ENCODE measurements around the gene KLRF2.

KLRF2 gene

DNA sequence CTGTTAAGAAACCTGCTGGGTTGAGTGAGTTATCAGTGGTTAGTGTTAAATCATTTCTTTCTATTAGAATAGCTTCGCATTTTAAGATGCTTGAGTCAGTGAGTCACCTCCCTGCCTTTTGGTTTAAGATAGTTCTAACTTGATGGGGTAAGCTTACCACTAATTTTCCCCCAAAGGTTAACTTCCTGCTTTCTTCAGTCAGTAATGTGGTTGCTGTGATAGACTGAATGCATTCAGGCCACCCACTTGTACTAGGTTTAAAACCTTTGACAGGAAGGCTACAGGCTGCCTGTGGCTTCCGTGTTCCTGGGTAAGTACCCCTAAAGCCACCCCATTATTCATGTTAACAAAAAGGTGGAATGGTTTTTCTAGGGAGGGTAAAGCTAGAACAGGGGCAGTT is 25.6 kb downstream of the KLRF2 start:
- H3K4me2 ChIP-seq (ENCODE audit: low read depth, low read length, poor library complexity, severe bottlenecking) = peak overlapping the region; percentile 41
- TF ChIP-seq, protein P1, sequence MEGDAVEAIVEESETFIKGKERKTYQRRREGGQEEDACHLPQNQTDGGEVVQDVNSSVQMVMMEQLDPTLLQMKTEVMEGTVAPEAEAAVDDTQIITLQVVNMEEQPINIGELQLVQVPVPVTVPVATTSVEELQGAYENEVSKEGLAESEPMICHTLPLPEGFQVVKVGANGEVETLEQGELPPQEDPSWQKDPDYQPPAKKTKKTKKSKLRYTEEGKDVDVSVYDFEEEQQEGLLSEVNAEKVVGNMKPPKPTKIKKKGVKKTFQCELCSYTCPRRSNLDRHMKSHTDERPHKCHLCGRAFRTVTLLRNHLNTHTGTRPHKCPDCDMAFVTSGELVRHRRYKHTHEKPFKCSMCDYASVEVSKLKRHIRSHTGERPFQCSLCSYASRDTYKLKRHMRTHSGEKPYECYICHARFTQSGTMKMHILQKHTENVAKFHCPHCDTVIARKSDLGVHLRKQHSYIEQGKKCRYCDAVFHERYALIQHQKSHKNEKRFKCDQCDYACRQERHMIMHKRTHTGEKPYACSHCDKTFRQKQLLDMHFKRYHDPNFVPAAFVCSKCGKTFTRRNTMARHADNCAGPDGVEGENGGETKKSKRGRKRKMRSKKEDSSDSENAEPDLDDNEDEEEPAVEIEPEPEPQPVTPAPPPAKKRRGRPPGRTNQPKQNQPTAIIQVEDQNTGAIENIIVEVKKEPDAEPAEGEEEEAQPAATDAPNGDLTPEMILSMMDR (conservative IDR thresholded peaks at IDR 0.05; ENCODE audit: low read length) = no peak
- TF ChIP-seq EZH2phosphoT487 (IDR thresholded peaks at IDR 0.05; ENCODE audit: borderline replicate concordance) = no peak

DNA sequence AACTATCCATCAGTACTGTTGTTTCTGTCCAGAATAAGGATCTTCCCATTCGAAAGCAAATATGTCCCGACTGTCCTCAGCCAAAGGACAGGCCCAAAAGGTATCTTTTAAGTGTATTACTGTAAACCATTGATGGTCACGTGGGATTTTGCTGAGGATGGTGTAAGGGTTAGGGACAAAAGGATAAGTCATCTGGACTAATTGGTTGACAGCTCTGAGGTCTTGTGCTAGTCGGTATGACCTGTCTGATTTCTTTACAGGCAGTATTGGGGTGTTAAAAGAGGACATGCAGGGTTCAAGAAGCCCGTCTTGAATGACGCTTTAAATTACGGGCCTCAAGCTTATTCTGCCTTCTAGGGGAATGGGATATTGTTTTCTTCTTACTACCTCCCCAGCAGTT is 26.5 kb downstream of the KLRF2 start:
- TF ChIP-seq, protein P1 (conservative IDR thresholded peaks at IDR 0.05; ENCODE audit: low read length) = no peak
- TF ChIP-seq EZH2phosphoT487 (IDR thresholded peaks at IDR 0.05; ENCODE audit: borderline replicate concordance) = no peak

More for the DNA sequence above, 25.6 kb downstream of the KLRF2 start:
- no peak overlapping the region for H2AFZ ChIP-seq (ENCODE audit: low read length)
- no peaks in the 10 kb centered on the region for H3F3A ChIP-seq (ENCODE audit: low read depth)
- no peaks in the 10 kb centered on the region for H4K20me1 ChIP-seq (ENCODE audit: insufficient read depth, low read length, poor library complexity, severe bottlenecking)
- peaks cover 18% of the 10 kb centered on the region for H3K4me1 ChIP-seq (ENCODE audit: insufficient read depth, low read length, poor library complexity, severe bottlenecking)
- H3K79me2 ChIP-seq (ENCODE audit: insufficient read depth, low read length) = peaks cover 15% of the 10 kb centered on the region
- H3K9ac ChIP-seq (ENCODE audit: low read depth, low read length, poor library complexity, severe bottlenecking) = no peak overlapping the region
- H3K36me3 ChIP-seq (ENCODE audit: insufficient read depth, low read length) = no peaks in the 10 kb centered on the region
- H3K4me3 ChIP-seq (ENCODE audit: low read length, poor library complexity, severe bottlenecking) = peak overlapping the region; percentile 35
- H3K9me2 ChIP-seq (replicated peaks; ENCODE audit: low read depth, low read length) = no peaks in the 10 kb centered on the region
- H3K9me3 ChIP-seq (ENCODE audit: insufficient read depth, low read depth, low read length) = no peaks in the 10 kb centered on the region; the same call in 1 of the 2 replicates
- no peaks in the 10 kb centered on the region for H3K27me3 ChIP-seq (ENCODE audit: insufficient read depth, low read length, poor library complexity, severe bottlenecking)

DNA sequence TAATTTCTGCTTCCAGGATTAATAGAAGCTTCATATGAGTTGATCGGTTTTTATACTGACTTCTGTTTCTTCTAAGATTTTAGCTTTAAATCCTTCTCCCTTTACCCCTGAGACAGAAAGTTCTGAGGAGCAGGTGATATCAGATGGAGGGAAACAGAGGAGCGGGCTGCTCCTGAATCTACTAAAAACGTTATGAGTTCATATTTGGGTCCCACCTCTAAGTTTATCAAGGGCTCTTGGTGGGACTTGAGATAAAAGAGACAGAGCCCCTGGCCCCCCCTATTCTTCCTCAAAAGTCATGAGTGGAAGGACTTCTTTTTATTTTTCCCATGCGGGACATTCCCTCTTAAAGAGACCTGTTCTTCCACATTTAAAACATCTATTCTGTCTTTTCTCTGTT is 27.1 kb downstream of the KLRF2 start:
- Histone ChIP-seq H3K4me3 (ENCODE audit: low read length, poor library complexity, severe bottlenecking) (no peak overlapping the region), H3K9me3 (ENCODE audit: insufficient read depth, low read depth, low read length) (no peaks in the 10 kb centered on the region; the same call in 1 of the 2 replicates), H3K9ac (ENCODE audit: low read depth, low read length, poor library complexity, severe bottlenecking) (peak overlapping the region; percentile 71), H2AFZ (ENCODE audit: low read length) (no peak overlapping the region), H3K27me3 (ENCODE audit: insufficient read depth, low read length, poor library complexity, severe bottlenecking) (no peaks in the 10 kb centered on the region), H3K4me1 (ENCODE audit: insufficient read depth, low read length, poor library complexity, severe bottlenecking) (peaks cover 18% of the 10 kb centered on the region), H3F3A (ENCODE audit: low read depth) (no peaks in the 10 kb centered on the region), H3K4me2 (ENCODE audit: low read depth, low read length, poor library complexity, severe bottlenecking) (peak overlapping the region; percentile 34), H4K20me1 (ENCODE audit: insufficient read depth, low read length, poor library complexity, severe bottlenecking) (no peaks in the 10 kb centered on the region), H3K36me3 (ENCODE audit: insufficient read depth, low read length) (no peaks in the 10 kb centered on the region), H3K79me2 (ENCODE audit: insufficient read depth, low read length) (peaks cover 15% of the 10 kb centered on the region), H3K9me2 (replicated peaks; ENCODE audit: low read depth, low read length) (no peaks in the 10 kb centered on the region)
- no peak for TF ChIP-seq EZH2phosphoT487 (IDR thresholded peaks at IDR 0.05; ENCODE audit: borderline replicate concordance)
- TF ChIP-seq, protein P1 (conservative IDR thresholded peaks at IDR 0.05; ENCODE audit: low read length) = no peak

More for the DNA sequence above, 26.5 kb downstream of the KLRF2 start:
- H3K4me2 ChIP-seq (ENCODE audit: low read depth, low read length, poor library complexity, severe bottlenecking) = peak overlapping the region; percentile 41
- no peaks in the 10 kb centered on the region for H3K36me3 ChIP-seq (ENCODE audit: insufficient read depth, low read length)
- peak overlapping the region; percentile 13 for H3K4me3 ChIP-seq (ENCODE audit: low read length, poor library complexity, severe bottlenecking)
- H3K9ac ChIP-seq (ENCODE audit: low read depth, low read length, poor library complexity, severe bottlenecking) = no peak overlapping the region
- H2AFZ ChIP-seq (ENCODE audit: low read length) = no peak overlapping the region
- H3F3A ChIP-seq (ENCODE audit: low read depth) = no peaks in the 10 kb centered on the region
- H3K27me3 ChIP-seq (ENCODE audit: insufficient read depth, low read length, poor library complexity, severe bottlenecking) = no peaks in the 10 kb centered on the region
- no peaks in the 10 kb centered on the region; the same call in 1 of the 2 replicates for H3K9me3 ChIP-seq (ENCODE audit: insufficient read depth, low read depth, low read length)
- peaks cover 15% of the 10 kb centered on the region for H3K79me2 ChIP-seq (ENCODE audit: insufficient read depth, low read length)
- peaks cover 18% of the 10 kb centered on the region for H3K4me1 ChIP-seq (ENCODE audit: insufficient read depth, low read length, poor library complexity, severe bottlenecking)
- no peaks in the 10 kb centered on the region for H3K9me2 ChIP-seq (replicated peaks; ENCODE audit: low read depth, low read length)
- H4K20me1 ChIP-seq (ENCODE audit: insufficient read depth, low read length, poor library complexity, severe bottlenecking) = no peaks in the 10 kb centered on the region
